Ovary (tissue), 3 donors: ENCODE results near the gene SND1.

Source experiments
- EP300 ChIP-seq: sonication (generic); formaldehyde crosslinking; IDR thresholded peaks from one replicate; pipeline ENCODE4 v1.6.1; 2017; ENCODE audit warnings: antibody characterized with exemption
- POLR2A ChIP-seq: fragments of 450-650 bp; IDR thresholded peaks from one replicate; pipeline ENCODE4 v1.6.1; 2017; ENCODE audit warnings: antibody characterized with exemption, mild to moderate bottlenecking, moderate library complexity
- TF ChIP-seq, protein P1 (sequence below), 3 donors: fragments of 450-650 bp in 2 of 3; fragments of 200-600 bp in 1 of 3; IDR thresholded peaks; one replicate each; pipeline versions ENCODE4 v1.5.1 to v1.8.0; 2016 to 2022; ENCODE audit warnings: antibody characterized with exemption in 3 of 3, mild to moderate bottlenecking in 1 of 3
- donor health status: DM: no; HTN: no; CAD: no.

DNA sequence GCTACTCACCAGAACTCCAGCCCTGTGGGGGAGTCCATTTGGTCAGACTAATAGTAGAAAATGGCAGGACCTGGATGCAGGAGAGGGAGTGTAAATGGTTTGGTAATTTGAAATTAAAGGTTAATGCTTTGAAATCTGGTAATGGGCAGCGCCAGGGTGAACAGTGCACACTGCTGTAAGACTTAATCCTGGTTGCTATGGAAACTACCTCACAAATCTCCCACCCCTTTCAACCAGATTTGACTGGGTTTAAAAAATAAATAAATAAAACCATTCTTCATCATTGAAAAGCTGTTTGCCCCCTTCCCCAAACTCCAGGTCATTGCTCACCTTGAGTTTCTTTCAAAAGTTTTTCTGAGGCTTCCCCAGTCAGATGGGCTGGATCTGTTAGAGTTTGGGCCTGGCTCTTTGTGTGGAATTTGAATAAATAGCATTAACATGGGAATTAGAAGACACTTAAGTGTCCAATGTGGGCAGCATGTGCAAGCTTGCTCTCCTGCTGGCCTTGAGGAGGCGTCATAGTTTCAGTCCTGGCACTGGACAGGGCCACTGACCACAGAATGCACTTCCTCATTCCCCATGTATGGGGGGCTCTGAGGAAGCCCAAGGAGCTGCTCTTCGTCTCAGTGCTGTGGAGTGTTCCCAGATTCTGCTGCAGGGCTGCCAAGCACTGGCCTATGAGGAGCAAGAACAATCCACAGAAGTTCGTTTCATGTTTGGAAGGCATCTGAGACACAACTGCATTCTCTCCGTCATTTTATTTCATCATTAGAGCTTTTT, 288.6 kb downstream of the SND1 start:
- TF ChIP-seq, protein P1, sequence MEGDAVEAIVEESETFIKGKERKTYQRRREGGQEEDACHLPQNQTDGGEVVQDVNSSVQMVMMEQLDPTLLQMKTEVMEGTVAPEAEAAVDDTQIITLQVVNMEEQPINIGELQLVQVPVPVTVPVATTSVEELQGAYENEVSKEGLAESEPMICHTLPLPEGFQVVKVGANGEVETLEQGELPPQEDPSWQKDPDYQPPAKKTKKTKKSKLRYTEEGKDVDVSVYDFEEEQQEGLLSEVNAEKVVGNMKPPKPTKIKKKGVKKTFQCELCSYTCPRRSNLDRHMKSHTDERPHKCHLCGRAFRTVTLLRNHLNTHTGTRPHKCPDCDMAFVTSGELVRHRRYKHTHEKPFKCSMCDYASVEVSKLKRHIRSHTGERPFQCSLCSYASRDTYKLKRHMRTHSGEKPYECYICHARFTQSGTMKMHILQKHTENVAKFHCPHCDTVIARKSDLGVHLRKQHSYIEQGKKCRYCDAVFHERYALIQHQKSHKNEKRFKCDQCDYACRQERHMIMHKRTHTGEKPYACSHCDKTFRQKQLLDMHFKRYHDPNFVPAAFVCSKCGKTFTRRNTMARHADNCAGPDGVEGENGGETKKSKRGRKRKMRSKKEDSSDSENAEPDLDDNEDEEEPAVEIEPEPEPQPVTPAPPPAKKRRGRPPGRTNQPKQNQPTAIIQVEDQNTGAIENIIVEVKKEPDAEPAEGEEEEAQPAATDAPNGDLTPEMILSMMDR (IDR thresholded peaks at IDR 0.05): no peak
- TF ChIP-seq EP300 (no peak), POLR2A (no peak)
